Esophagus mucosa (tissue), 1 donor: ENCODE data around the gene ANTXRL. TPM values are rescaled to one million over a fixed set of nuclear protein-coding genes. Genes with fewer than 3 reads are reported as not detected.
"Not testable (repeated sequence)": the region's sequence is repeated elsewhere in the genome, so short reads cannot be mapped to it uniquely, and the experiment has no call there.

Experiments used
- ATAC-seq: fragments of 200-7000 bp; cut with Tn5 transposase; one replicate; pipeline ENCODE4 v1.9.1; 2020
- total RNA-seq: library from RNA; stranded (reverse); gene quantifications from one replicate; pipeline ENCODE4 v1.2.4, GENCODE V29; 2023
- donor health status: DM: yes; HTN: yes; CAD: no.

Gene ANTXRL
- total RNA-seq, 1 donor from 2014 or later, result not detected

GRCh38 chr10:46367209-46367608 lies 80.4 kb downstream of the ANTXRL start:
- not testable (repeated sequence) for ATAC-seq

DNA sequence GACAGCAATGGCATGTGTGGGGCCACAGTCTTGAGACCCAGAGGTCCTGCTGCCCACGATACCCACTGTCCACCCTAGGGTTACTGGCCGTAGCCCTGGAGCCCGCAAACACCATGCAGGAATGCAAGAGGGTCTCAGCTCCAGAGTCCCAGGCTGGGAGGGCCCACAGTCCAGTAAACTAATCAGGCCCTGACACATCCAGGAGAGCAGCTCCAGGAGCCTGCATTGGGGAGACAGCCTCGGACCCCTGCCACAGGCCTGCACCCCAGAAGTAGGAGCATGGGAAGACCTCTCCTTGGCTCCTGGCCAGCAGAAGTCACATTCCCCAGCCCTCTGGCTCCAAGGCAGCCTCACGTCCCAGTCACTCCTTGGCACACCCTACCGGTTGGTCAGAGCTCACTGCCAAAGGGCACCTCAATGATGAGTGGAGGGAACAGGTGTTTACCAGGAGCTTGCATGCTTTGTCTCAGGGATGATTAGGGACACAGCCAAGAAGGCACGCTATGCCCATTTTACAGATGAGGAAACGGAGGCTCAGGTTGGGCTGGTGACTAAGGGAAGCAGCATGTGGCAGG lies 81.0 kb downstream of the ANTXRL start:
- not testable (repeated sequence) for ATAC-seq

DNA sequence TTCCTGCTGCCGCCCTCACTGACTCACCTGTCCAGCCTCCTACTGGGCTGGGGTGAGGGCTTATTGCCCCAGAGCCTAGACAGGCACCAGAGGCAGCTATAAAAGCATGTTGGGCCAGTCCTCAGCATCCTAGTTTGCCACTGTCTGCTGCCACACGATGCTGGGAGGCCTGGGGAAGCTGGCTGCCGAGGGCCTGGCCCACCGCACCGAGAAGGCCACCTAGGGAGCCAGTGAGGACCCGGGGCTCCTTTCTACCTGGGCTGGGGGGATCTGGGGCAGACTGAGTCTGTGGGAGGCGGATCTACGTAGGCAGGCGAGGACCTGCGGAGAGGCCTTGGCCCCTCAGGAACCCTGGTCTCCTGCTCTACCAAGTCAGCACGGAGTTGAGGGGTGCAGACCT lies 82.2 kb downstream of the ANTXRL start:
- not testable (repeated sequence) for ATAC-seq

DNA sequence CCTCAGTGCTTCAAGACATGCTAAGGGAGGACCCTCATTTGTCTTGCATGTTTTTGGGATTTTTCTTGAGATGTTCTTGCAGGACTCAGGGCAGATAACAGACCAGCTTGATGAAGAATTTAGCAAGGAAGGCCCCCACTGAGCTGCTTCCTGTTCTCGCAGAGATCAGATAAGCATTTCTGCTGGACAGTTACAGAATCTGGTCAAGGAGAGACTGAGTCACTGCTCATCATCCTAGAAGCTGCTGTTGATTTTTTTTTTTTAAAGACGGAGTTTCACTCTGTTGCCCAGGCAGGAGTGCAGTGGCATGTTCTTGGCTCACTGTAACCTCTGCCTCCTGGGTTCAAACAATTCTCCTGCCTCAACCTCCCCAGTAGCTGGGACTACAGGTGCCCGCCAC lies 87.6 kb downstream of the ANTXRL start:
- ATAC-seq, result not testable (repeated sequence)

- ATAC-seq, result peak; percentile 75
These were observed 88.6 kb downstream of the ANTXRL start, which contains the start of gene ANXA8L1 for GRCh38 chr10:46375406-46375805. ANXA8L1 (plus strand) TSS chr10:46375776; CDS start chr10:46375852, 76 bp downstream.

- ATAC-seq, result not testable (repeated sequence)
These were observed 90.2 kb downstream of the ANTXRL start for GRCh38 chr10:46377022-46377421.

DNA sequence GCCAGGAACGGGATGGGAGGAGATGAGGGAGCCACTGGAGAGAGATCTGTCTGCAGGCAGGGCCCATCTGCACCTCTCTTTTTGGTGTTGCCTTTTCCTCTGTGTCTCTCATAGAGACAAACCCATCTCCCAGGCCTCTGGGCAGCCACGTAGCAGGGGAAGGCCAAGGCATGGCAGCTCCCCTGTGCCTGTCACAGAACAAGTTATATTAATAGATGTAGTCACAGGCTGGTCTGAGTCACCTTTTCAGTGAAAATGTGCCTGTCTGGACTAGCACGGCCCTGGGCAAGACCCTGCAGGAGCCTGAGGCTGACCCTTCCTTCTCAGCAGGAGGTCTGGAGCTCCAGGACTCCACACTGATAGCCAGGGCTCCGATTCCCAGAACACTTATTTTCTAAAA lies 90.9 kb downstream of the ANTXRL start:
- ATAC-seq, result peak; percentile 86

DNA sequence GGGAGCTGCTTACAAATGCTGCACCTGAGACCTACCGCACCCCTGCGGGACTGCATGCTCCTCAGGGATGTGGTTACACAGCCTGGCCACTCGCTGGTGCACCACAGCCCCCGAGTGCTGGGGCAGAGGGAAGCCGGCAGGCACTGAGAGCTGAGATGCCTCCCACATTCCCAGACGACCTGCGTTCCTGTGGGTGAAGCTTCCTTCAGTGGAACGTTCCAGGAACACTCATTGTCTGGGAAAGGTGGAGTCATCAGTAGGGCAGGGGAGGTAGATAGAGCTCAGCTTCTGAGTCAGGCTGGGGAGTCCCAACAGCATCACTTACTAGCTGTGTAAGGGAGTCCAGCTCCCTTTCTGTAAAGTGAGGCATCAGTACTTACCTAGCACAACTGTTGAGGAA lies 91.3 kb downstream of the ANTXRL start:
- peak; percentile 84 for ATAC-seq

- ATAC-seq, result not testable (repeated sequence)
These were observed 92.5 kb downstream of the ANTXRL start for GRCh38 chr10:46379233-46379848.

Other genes with a start within 250 kb of the ANTXRL start
- gene MSMB, start 240.7 kb upstream of the ANTXRL start, total RNA-seq, result 0.64 TPM
- 193 TPM for gene ANXA8L1, start 88.8 kb downstream of the ANTXRL start, total RNA-seq
- gene NPY4R, start 179.0 kb downstream of the ANTXRL start, total RNA-seq, result 0.32 TPM